ENCODE results near the gene HLA-G.

The HLA-G gene

GRCh38 chr6:29814379-29815117 lies 13.1 kb upstream of the HLA-G start:
- DNase-seq (ENCODE audit: low read depth), result no peak
- no peak overlapping the region for H3K4me3 ChIP-seq (ENCODE audit: low read depth, low read length)
- in situ Hi-C loops (cut with HindIII; ENCODE audit: low sequenced_read_pairs), result no loop called here
- no peak for TF ChIP-seq CTCF (IDR thresholded peaks at IDR 0.05; ENCODE audit: low read depth, low read length, missing control alignments)

GRCh38 chr6:29815118-29815750 lies 12.4 kb upstream of the HLA-G start:
- no peak for TF ChIP-seq CTCF (IDR thresholded peaks at IDR 0.05; ENCODE audit: low read depth, low read length, missing control alignments)
- in situ Hi-C loops (cut with HindIII; ENCODE audit: low sequenced_read_pairs), result no loop called here

GRCh38 chr6:29816030-29816429 lies 11.6 kb upstream of the HLA-G start:
- DNase-seq (ENCODE audit: low read depth), result no peak
- in situ Hi-C loops (cut with HindIII; ENCODE audit: low sequenced_read_pairs), result no loop called here
- no peak for TF ChIP-seq CTCF (IDR thresholded peaks at IDR 0.05; ENCODE audit: low read depth, low read length, missing control alignments)
- no peak overlapping the region for H3K4me3 ChIP-seq (ENCODE audit: low read depth, low read length)

More at GRCh38 chr6:29815118-29815750, 12.4 kb upstream of the HLA-G start:
- DNase-seq (ENCODE audit: low read depth), result no peak
- H3K4me3 ChIP-seq (ENCODE audit: low read depth, low read length), result no peak overlapping the region

- in situ Hi-C loops (cut with HindIII; ENCODE audit: low sequenced_read_pairs), result no loop called here
- H3K4me3 ChIP-seq (ENCODE audit: low read depth, low read length), result no peak overlapping the region
- DNase-seq (ENCODE audit: low read depth), result no peak
- no peak for TF ChIP-seq CTCF (IDR thresholded peaks at IDR 0.05; ENCODE audit: low read depth, low read length, missing control alignments)
Observed at GRCh38 chr6:29818892-29819291, 8.7 kb upstream of the HLA-G start.

GRCh38 chr6:29824144-29824543 lies 3.5 kb upstream of the HLA-G start:
- no peak for DNase-seq (ENCODE audit: low read depth)

GRCh38 chr6:29825848-29826247 lies 1.8 kb upstream of the HLA-G start:
- TF ChIP-seq CTCF (IDR thresholded peaks at IDR 0.05; ENCODE audit: low read depth, low read length, missing control alignments), result no peak
- in situ Hi-C loops (cut with HindIII; ENCODE audit: low sequenced_read_pairs), result no loop called here
- H3K4me3 ChIP-seq (ENCODE audit: low read depth, low read length), result no peak overlapping the region
- DNase-seq (ENCODE audit: low read depth), result no peak

More at GRCh38 chr6:29824144-29824543, 3.5 kb upstream of the HLA-G start:
- in situ Hi-C loops (cut with HindIII; ENCODE audit: low sequenced_read_pairs), result no loop called here
- H3K4me3 ChIP-seq (ENCODE audit: low read depth, low read length), result no peak overlapping the region
- TF ChIP-seq CTCF (IDR thresholded peaks at IDR 0.05; ENCODE audit: low read depth, low read length, missing control alignments), result no peak

Measured in astrocyte of the cerebellum (primary cell).